Measurements from ENCODE around the gene NFE2L2.

- TF ChIP-seq POLR2AphosphoS5 (IDR thresholded peaks at IDR 0.05; ENCODE audit: low read depth, low read length) (no peak), RAD21 (IDR thresholded peaks at IDR 0.05; ENCODE audit: low read length) (no peak), GATA2 (CRISPR knock-in tag; IDR thresholded peaks at IDR 0.05) (no peak), CTCF (IDR thresholded peaks at IDR 0.05) (no peak), USF2 (IDR thresholded peaks at IDR 0.05; ENCODE audit: borderline replicate concordance, low read depth, low read length) (no peak)
These were observed 17.7 kb upstream of the NFE2L2 start for GRCh38 chr2:177282181-177282641.
